Measurements from ENCODE around the gene NDOR1. TPM values are rescaled to one million over a fixed set of nuclear protein-coding genes. Genes with fewer than 3 reads are reported as not detected.

The NDOR1 gene
- total RNA-seq, 4 donors from 2014 or later, result 9.4 to 20.1 (median 14.3) TPM

DNA sequence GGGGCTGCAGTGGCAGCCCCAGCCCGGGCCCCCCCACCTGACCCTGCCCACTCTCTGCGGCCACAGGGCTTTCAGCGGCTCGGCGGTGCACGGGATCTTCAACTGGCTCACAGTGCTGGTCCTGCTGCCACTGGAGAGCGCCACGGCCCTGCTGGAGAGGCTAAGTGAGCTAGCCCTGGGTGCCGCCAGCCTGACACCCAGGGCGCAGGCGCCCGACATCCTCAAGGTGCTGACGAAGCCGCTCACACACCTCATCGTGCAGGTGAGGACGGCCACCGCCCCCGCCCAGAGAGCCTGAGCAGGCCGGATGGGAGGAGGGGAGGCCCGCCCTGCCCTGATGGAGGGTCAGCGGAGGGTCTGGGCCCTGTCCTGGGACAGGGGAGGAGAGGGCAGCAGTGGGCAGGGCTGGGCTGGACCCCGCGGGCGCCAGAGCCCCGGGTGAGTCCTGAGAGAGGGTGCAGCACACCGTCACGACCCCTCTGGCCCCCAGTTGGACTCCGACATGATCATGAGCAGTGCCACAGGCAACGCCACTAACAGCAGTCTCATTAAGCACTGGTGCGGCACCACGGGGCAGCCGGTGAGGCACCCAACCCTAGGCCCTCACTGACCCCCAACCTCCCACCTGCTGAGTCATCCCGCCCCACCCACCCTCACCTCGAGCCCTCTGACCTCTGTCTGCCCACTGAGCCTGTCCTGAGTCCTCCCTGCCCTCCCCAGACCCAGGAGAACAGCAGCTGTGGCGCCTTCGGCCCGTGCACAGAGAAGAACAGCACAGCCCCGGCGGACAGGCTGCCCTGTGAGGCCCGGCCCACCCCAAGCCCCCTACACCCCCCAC, 27.9 kb downstream of the NDOR1 start:
- 71 to 74% methylated on average over 26 to 35 of the region's 40 CpGs for WGBS, 2 donors
- DNase-seq (ENCODE audit: low spot score in 2 of 2), result no peak
- Histone ChIP-seq H3K9me3 (no peaks in the 10 kb centered on the region), H3K36me3 (no peaks in the 10 kb centered on the region), H3K4me1 (peaks cover 0 to 32% (median 15%) of the 10 kb centered on the region in 4 donors), H3K27ac (no peak overlapping the region), H3K4me3 (no peak overlapping the region), H3K27me3 (peaks cover 0 to 61% of the 10 kb centered on the region in 2 donors)
- TF ChIP-seq POLR2A (IDR thresholded peaks at IDR 0.05), result no peak
- TF ChIP-seq, protein P1, sequence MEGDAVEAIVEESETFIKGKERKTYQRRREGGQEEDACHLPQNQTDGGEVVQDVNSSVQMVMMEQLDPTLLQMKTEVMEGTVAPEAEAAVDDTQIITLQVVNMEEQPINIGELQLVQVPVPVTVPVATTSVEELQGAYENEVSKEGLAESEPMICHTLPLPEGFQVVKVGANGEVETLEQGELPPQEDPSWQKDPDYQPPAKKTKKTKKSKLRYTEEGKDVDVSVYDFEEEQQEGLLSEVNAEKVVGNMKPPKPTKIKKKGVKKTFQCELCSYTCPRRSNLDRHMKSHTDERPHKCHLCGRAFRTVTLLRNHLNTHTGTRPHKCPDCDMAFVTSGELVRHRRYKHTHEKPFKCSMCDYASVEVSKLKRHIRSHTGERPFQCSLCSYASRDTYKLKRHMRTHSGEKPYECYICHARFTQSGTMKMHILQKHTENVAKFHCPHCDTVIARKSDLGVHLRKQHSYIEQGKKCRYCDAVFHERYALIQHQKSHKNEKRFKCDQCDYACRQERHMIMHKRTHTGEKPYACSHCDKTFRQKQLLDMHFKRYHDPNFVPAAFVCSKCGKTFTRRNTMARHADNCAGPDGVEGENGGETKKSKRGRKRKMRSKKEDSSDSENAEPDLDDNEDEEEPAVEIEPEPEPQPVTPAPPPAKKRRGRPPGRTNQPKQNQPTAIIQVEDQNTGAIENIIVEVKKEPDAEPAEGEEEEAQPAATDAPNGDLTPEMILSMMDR (IDR thresholded peaks at IDR 0.05), result no peak
- TF ChIP-seq EP300 (IDR thresholded peaks at IDR 0.05), result no peak

DNA sequence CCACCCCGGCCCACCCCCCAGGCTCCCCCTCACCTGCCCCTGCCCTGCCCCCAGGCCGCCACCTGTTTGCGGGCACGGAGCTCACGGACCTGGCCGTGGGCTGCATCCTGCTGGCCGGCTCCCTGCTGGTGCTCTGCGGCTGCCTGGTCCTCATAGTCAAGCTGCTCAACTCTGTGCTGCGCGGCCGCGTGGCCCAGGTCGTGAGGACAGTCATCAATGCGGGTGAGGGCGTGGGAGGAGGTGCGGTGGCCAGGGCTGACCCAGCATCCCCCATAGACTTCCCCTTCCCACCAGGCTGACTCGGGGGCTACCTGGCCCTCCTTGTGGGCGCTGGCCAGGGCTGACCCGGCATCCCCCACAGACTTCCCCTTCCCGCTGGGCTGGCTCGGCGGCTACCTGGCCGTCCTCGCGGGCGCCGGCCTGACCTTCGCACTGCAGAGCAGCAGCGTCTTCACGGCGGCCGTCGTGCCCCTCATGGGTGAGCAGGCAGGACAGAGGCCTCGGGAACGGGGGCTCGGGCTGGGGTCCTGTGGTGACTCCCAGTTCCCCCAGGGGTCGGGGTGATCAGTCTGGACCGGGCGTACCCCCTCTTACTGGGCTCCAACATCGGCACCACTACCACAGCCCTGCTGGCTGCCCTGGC, 28.7 kb downstream of the NDOR1 start:
- no peak for DNase-seq (ENCODE audit: low spot score in 2 of 2)
- H3K36me3 ChIP-seq, result no peaks in the 10 kb centered on the region
- H3K4me3 ChIP-seq, result no peak overlapping the region
- peaks cover 0 to 53% of the 10 kb centered on the region in 2 donors for H3K27me3 ChIP-seq
- WGBS, 2 donors, result 63 to 71% methylated on average over 25 to 30 of the region's 40 CpGs
- TF ChIP-seq POLR2A (IDR thresholded peaks at IDR 0.05) (no peak), EP300 (IDR thresholded peaks at IDR 0.05) (no peak)
- TF ChIP-seq, protein P1 (IDR thresholded peaks at IDR 0.05), result no peak
- no peaks in the 10 kb centered on the region for H3K9me3 ChIP-seq
- H3K27ac ChIP-seq, result no peak overlapping the region
- H3K4me1 ChIP-seq, result peaks cover 0 to 40% (median 19%) of the 10 kb centered on the region in 4 donors

- TF ChIP-seq EP300 (IDR thresholded peaks at IDR 0.05), result no peak
- TF ChIP-seq, protein P1 (IDR thresholded peaks at IDR 0.05), result no peak
- no peak for TF ChIP-seq POLR2A (IDR thresholded peaks at IDR 0.05)
- Histone ChIP-seq H3K27me3 (peaks cover 0 to 46% of the 10 kb centered on the region in 2 donors), H3K36me3 (no peaks in the 10 kb centered on the region), H3K4me3 (no peak overlapping the region), H3K9me3 (no peaks in the 10 kb centered on the region), H3K27ac (no peak overlapping the region), H3K4me1 (peaks cover 0 to 47% (median 23%) of the 10 kb centered on the region in 4 donors)
- 79 to 84% methylated on average over 17 of the region's 18 CpGs for WGBS, 2 donors
- no peak for DNase-seq (ENCODE audit: low spot score in 2 of 2)
Measured at GRCh38 chr9:137234758-137235423, 29.4 kb downstream of the NDOR1 start.

- H3K4me1 ChIP-seq, result peaks cover 0 to 49% (median 23%) of the 10 kb centered on the region in 4 donors
- peaks cover 0 to 38% of the 10 kb centered on the region in 2 donors for H3K27me3 ChIP-seq
- peak overlapping the region in 1 of 4 donors; percentile 15 for H3K4me3 ChIP-seq
- 66 to 71% methylated on average over 26 to 32 of the region's 35 CpGs for WGBS, 2 donors
- no peaks in the 10 kb centered on the region for H3K9me3 ChIP-seq
- TF ChIP-seq EP300 (IDR thresholded peaks at IDR 0.05), result no peak
- TF ChIP-seq POLR2A (IDR thresholded peaks at IDR 0.05), result no peak
- TF ChIP-seq, protein P1 (IDR thresholded peaks at IDR 0.05), result no peak
- no peak for DNase-seq (ENCODE audit: low spot score in 2 of 2)
- H3K36me3 ChIP-seq, result no peaks in the 10 kb centered on the region
- H3K27ac ChIP-seq, result peak overlapping the region in 2 of 4 donors; percentile 37 to 43
Measured at GRCh38 chr9:137235424-137236237, 30.1 kb downstream of the NDOR1 start.
